DND-41 (cell line): ENCODE data around the gene ESCO1.
"Not testable (repeated sequence)": the region's sequence is repeated elsewhere in the genome, so short reads cannot be mapped to it uniquely, and the experiment has no call there.

Experiments
- ATAC-seq: fragments of 200-7000 bp; cut with Tn5 transposase; 3 replicates; pipeline ENCODE4 v1.9.1; 2021; ENCODE audit warnings: low read depth; ENCODE audit not compliant: insufficient read depth
- DNase-seq: peaks from one replicate; pipeline ENCODE4 v3.0.0-alpha.2; 2020
- H2AFZ ChIP-seq: 2 replicates; pipeline ENCODE4 v1.6.0; 2012; ENCODE audit warnings: low read depth, low read length
- H3K27ac ChIP-seq: 2 replicates; pipeline ENCODE4 v1.5.1; 2012; ENCODE audit warnings: low read length, inconsistent platforms
- H3K27me3 ChIP-seq: fragments of 200-600 bp; sonication (generic); 2 replicates; pipeline ENCODE4 v1.6.0; 2012; ENCODE audit warnings: low read length, mild to moderate bottlenecking, inconsistent platforms; ENCODE audit not compliant: insufficient read depth, poor library complexity
- H3K36me3 ChIP-seq: 2 replicates; pipeline ENCODE4 v1.5.1; 2012; ENCODE audit warnings: low read length, inconsistent platforms; ENCODE audit not compliant: insufficient read depth
- H3K4me1 ChIP-seq: 2 replicates; pipeline ENCODE4 v1.5.1; 2012; ENCODE audit warnings: mild to moderate bottlenecking, low read length; ENCODE audit not compliant: insufficient read depth
- H3K4me2 ChIP-seq: 2 replicates; pipeline ENCODE4 v1.6.0; 2012; ENCODE audit warnings: mild to moderate bottlenecking, moderate library complexity, low read length, inconsistent platforms; ENCODE audit not compliant: insufficient read depth
- H3K4me3 ChIP-seq, 2 experiments: fragments of 200-600 bp in 1 of 2; shearing (Covaris generic) in 1 of 2; 2 replicates each; pipeline ENCODE4 v1.5.1; 2012 to 2016; ENCODE audit warnings: inconsistent platforms in 2 of 2, low read length in 2 of 2, mild to moderate bottlenecking in 2 of 2, low read depth in 1 of 2, moderate library complexity in 1 of 2
- H3K79me2 ChIP-seq: 2 replicates; pipeline ENCODE4 v1.6.0; 2012; ENCODE audit warnings: low read length, inconsistent platforms; ENCODE audit not compliant: insufficient read depth
- H3K9ac ChIP-seq: 2 replicates; pipeline ENCODE4 v1.6.0; 2012; ENCODE audit warnings: low read depth, mild to moderate bottlenecking, inconsistent platforms, low read length, moderate library complexity
- H3K9me3 ChIP-seq: 2 replicates; pipeline ENCODE4 v1.5.1; 2012; ENCODE audit warnings: low read length, moderate library complexity, mild to moderate bottlenecking, inconsistent platforms; ENCODE audit not compliant: insufficient read depth, severe bottlenecking
- H4K20me1 ChIP-seq: 2 replicates; pipeline ENCODE4 v1.6.0; 2012; ENCODE audit warnings: low read length; ENCODE audit not compliant: insufficient read depth
- CTCF ChIP-seq: IDR thresholded peaks from 2 replicates; pipeline ENCODE4 v1.5.1; 2012; ENCODE audit warnings: borderline replicate concordance, low read length, moderate library complexity, mild to moderate bottlenecking; ENCODE audit not compliant: poor library complexity, severe bottlenecking; ENCODE audit errors: extremely low read depth
- EZH2 ChIP-seq: IDR thresholded peaks from 3 replicates; pipeline ENCODE4 v1.6.1; 2012; ENCODE audit warnings: borderline replicate concordance, low read depth, mild to moderate bottlenecking, moderate library complexity, low read length, inconsistent platforms; ENCODE audit not compliant: severe bottlenecking

ESCO1 gene

GRCh38 chr18:21634588-21635199 is 34.2 kb upstream of the ESCO1 start:
- TF ChIP-seq CTCF (no peak), EZH2 (no peak)
- no peak for ATAC-seq
- no peaks in the 10 kb centered on the region for H3K4me1 ChIP-seq
- DNase-seq, result no peak
- H3K9ac ChIP-seq, result no peak overlapping the region
- no peak overlapping the region for H3K27ac ChIP-seq
- H2AFZ ChIP-seq, result no peak overlapping the region
- no peak overlapping the region for H3K4me2 ChIP-seq
- peaks cover 6% of the 10 kb centered on the region; the same call in 1 of the 2 replicates for H4K20me1 ChIP-seq
- no peaks in the 10 kb centered on the region for H3K27me3 ChIP-seq
- no peak overlapping the region for H3K4me3 ChIP-seq
- H3K36me3 ChIP-seq, result peaks cover 51% of the 10 kb centered on the region
- peaks cover 4% of the 10 kb centered on the region; the same call in 1 of the 2 replicates for H3K79me2 ChIP-seq
- no peaks in the 10 kb centered on the region for H3K9me3 ChIP-seq

- Histone ChIP-seq H3K4me1 (no peaks in the 10 kb centered on the region), H3K9me3 (no peaks in the 10 kb centered on the region), H3K27ac (no peak overlapping the region), H3K36me3 (peaks cover 74% of the 10 kb centered on the region), H3K79me2 (peaks cover 26% of the 10 kb centered on the region), H3K4me3 (no peak overlapping the region), H4K20me1 (peaks cover 26% of the 10 kb centered on the region; the same call in 1 of the 2 replicates), H3K9ac (no peak overlapping the region), H3K27me3 (no peaks in the 10 kb centered on the region), H2AFZ (no peak overlapping the region), H3K4me2 (no peak overlapping the region)
- DNase-seq (no peak), ATAC-seq (no peak)
- TF ChIP-seq CTCF (no peak), EZH2 (no peak)
Observed at GRCh38 chr18:21632393-21632792, 31.9 kb upstream of the ESCO1 start.

GRCh38 chr18:21629089-21629832 is 28.8 kb upstream of the ESCO1 start:
- TF ChIP-seq CTCF (no peak), EZH2 (no peak)
- no peak overlapping the region for H3K27ac ChIP-seq
- H2AFZ ChIP-seq, result no peak overlapping the region
- H4K20me1 ChIP-seq, result peaks cover 39% of the 10 kb centered on the region; the same call in 1 of the 2 replicates
- no peaks in the 10 kb centered on the region for H3K9me3 ChIP-seq
- DNase-seq, result no peak
- no peaks in the 10 kb centered on the region for H3K27me3 ChIP-seq
- no peak for ATAC-seq
- H3K9ac ChIP-seq, result no peak overlapping the region
- no peak overlapping the region for H3K4me2 ChIP-seq
- H3K36me3 ChIP-seq, result peaks cover 86% of the 10 kb centered on the region
- H3K79me2 ChIP-seq, result peaks cover 57% of the 10 kb centered on the region
- H3K4me3 ChIP-seq, result no peak overlapping the region
- no peaks in the 10 kb centered on the region for H3K4me1 ChIP-seq

GRCh38 chr18:21621640-21622039 is 21.1 kb upstream of the ESCO1 start:
- H3K36me3 ChIP-seq, result peaks cover 88% of the 10 kb centered on the region
- not testable (repeated sequence) for H3K9me3 ChIP-seq

More at GRCh38 chr18:21621640-21622039, 21.1 kb upstream of the ESCO1 start:
- peaks cover 98% of the 10 kb centered on the region for H3K79me2 ChIP-seq
- H3K27me3 ChIP-seq, H2AFZ ChIP-seq, H3K9ac ChIP-seq, H3K4me2 ChIP-seq, DNase-seq, ATAC-seq, H3K4me3 ChIP-seq, H3K27ac ChIP-seq: not testable (repeated sequence)
- peaks cover 16% of the 10 kb centered on the region; the same call in 1 of the 2 replicates for H3K4me1 ChIP-seq
- H4K20me1 ChIP-seq, result peaks cover 75% of the 10 kb centered on the region
